ENCODE data around the gene MYL9. TPM values are rescaled to one million over a fixed set of nuclear protein-coding genes. Genes with fewer than 3 reads are reported as not detected.

MYL9 gene
- total and polyA plus RNA-seq, 3 experiments from 2014 or later, result not detected

DNA sequence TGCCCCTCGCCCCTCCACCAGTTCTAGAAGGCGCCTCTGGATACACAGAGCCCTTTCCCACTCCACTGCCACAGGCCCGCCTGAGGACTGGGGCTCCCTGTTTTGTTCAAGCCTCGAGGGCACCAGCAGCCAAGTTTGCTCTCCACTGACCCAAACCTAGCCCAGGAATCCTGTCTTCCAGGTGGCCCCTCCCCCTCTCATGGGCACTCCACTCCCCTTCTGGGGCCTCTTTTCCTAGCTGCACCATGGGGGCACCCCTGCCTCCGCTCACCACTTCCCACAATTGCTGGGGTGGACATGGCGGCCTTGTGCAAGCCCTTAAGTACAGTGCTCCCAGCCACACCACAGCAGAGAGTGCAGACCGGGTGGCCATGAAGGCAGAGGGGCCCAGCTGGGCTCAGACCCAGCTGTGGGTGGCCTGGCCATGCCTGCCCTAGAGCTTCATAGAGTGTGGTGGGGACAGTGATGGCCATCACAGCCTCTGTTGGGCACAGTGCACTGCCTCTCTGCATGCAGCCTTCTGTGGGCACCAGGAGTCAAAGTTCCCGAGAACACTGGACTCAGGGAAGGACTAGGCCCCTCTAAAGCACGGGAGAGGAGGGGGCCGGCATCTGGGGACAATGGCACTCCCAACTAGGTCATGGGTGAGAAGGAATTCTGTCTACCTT is 1.3 kb downstream of the MYL9 start:
- DNase-seq, result no peak
- Mint-ChIP-seq H3K27me3 (peaks cover 0 to 5% of the 10 kb centered on the region in 2 donors), H3K4me1 (peaks cover 0 to 5% (median 4%) of the 10 kb centered on the region in 3 donors), H3K27ac (peak overlapping the region in 1 of 8 donors; percentile 60), H3K4me3 (no peak overlapping the region), H3K9me3 (no peaks in the 10 kb centered on the region), H3K36me3 (no peaks in the 10 kb centered on the region)
- H3K36me3 ChIP-seq (ENCODE audit: insufficient read depth, low read length), result no peaks in the 10 kb centered on the region
- H3K4me3 ChIP-seq (ENCODE audit: low read length), result no peak overlapping the region
- H3K27ac ChIP-seq (ENCODE audit: low read depth, low read length), result no peak overlapping the region
- H3K9me3 ChIP-seq (ENCODE audit: low read length), result no peaks in the 10 kb centered on the region
- H3K4me1 ChIP-seq (ENCODE audit: insufficient read depth, low read length), result no peaks in the 10 kb centered on the region
- POLR2A ChIA-PET, result no interaction called here
- CTCF ChIA-PET, result no interaction called here
- H3K27me3 ChIP-seq (ENCODE audit: insufficient read depth, low read length, poor library complexity, severe bottlenecking), result no peaks in the 10 kb centered on the region

- H3K4me3 Mint-ChIP-seq, result no peak overlapping the region
- POLR2A ChIA-PET, result no interaction called here
Measured at GRCh38 chr20:36543184-36544133, 2.1 kb downstream of the MYL9 start.

DNA sequence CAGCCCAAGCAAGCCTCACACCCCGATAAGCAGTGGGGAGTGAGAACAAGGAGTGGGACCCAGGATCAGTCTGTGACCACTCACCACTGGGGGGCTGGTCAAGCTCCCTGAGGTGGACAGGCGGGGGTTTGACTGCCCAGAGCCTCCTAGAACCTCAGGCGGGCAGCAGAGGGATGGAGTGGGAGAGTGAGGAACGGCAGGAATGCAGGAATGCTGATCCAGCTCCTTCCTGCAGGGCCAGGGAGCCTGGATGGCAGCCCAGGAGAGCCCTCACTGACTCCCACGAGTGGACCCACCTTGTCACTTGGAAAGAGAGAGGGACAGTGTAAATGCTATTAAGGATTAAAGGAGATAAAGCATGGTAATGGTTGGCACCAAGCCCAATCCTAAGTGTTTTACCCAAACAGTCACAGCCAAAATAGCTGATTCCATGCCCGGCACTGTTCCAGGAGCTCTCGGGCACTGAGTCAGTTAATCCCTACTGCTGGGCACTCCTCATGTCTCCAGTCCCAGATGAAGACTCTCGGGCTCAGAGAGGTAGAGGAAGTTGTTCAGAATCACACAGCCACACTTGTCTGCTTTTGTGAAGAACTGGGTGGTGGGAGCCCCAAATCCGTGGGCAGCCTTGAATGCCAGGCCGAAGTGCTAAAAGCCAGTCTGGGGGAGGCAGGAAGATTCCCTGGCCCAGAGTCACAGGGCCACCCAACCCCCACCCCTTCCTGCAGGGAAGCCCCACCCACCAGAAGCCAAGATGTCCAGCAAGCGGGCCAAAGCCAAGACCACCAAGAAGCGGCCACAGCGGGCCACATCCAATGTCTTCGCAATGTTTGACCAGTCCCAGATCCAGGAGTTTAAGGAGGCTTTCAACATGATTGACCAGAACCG is 3.1 kb downstream of the MYL9 start:
- peak in 1 of 5 donors; percentile 39 for DNase-seq
- Histone ChIP-seq H3K36me3 (ENCODE audit: insufficient read depth, low read length) (no peaks in the 10 kb centered on the region), H3K27me3 (ENCODE audit: insufficient read depth, low read length, poor library complexity, severe bottlenecking) (no peaks in the 10 kb centered on the region), H3K4me1 (ENCODE audit: insufficient read depth, low read length) (no peaks in the 10 kb centered on the region), H3K4me3 (ENCODE audit: low read length) (no peak overlapping the region), H3K9me3 (ENCODE audit: low read length) (no peaks in the 10 kb centered on the region), H3K27ac (ENCODE audit: low read depth, low read length) (no peak overlapping the region)
- peak overlapping the region in 1 of 8 donors; percentile 23 for H3K27ac Mint-ChIP-seq
- H3K27me3 Mint-ChIP-seq, result peaks cover 0 to 5% of the 10 kb centered on the region in 2 donors
- H3K36me3 Mint-ChIP-seq, result no peaks in the 10 kb centered on the region
- CTCF ChIA-PET, result no interaction called here
- POLR2A ChIA-PET, result no interaction called here
- no peaks in the 10 kb centered on the region for H3K9me3 Mint-ChIP-seq
- H3K4me3 Mint-ChIP-seq, result no peak overlapping the region
- H3K4me1 Mint-ChIP-seq, result peaks cover 0 to 5% (median 4%) of the 10 kb centered on the region in 3 donors

More at GRCh38 chr20:36543184-36544133, 2.1 kb downstream of the MYL9 start:
- Histone ChIP-seq H3K4me1 (ENCODE audit: insufficient read depth, low read length) (no peaks in the 10 kb centered on the region), H3K36me3 (ENCODE audit: insufficient read depth, low read length) (no peaks in the 10 kb centered on the region), H3K9me3 (ENCODE audit: low read length) (no peaks in the 10 kb centered on the region), H3K27me3 (ENCODE audit: insufficient read depth, low read length, poor library complexity, severe bottlenecking) (no peaks in the 10 kb centered on the region), H3K27ac (ENCODE audit: low read depth, low read length) (no peak overlapping the region), H3K4me3 (ENCODE audit: low read length) (no peak overlapping the region)
- CTCF ChIA-PET, result no interaction called here
- peaks cover 0 to 5% (median 4%) of the 10 kb centered on the region in 3 donors for H3K4me1 Mint-ChIP-seq
- peak overlapping the region in 3 of 8 donors; percentile 9 to 61 (median 29) for H3K27ac Mint-ChIP-seq
- peaks cover 0 to 5% of the 10 kb centered on the region in 2 donors for H3K27me3 Mint-ChIP-seq
- H3K9me3 Mint-ChIP-seq, result no peaks in the 10 kb centered on the region
- no peaks in the 10 kb centered on the region for H3K36me3 Mint-ChIP-seq
- DNase-seq, result no peak

DNA sequence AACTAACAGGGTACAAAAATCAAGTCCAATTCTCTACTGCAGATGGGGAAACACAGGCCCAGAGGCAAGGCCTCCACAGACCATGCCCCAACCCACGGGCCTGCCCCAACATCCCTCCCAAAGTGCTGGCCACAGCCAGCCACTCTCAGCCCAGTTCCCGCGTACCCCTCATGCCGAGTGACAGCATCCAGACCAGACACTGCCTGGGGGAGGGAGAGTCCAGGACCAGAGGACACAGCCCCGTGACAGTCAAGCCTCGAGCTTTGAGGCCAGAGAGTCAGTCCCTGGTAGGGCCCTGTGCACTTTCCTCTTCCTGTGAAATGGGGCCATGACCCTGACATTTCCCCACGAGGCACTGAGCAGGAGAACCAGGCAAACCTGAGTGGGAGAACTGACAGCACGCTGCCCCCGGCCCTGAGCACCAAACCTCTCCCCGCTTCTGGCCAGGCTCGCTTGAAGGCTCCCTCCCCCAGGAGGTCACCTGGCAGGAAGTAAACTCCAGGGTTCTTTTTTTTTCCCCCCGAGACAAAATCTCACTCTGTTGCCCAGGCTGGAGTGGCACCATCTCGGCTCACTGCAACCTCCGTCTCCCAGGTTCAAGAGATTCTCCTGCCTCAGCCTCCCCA is 4.9 kb downstream of the MYL9 start:
- H3K36me3 Mint-ChIP-seq, result no peaks in the 10 kb centered on the region
- H3K4me1 Mint-ChIP-seq, result no peaks in the 10 kb centered on the region
- POLR2A ChIA-PET, result no interaction called here
- H3K27ac ChIP-seq (ENCODE audit: low read depth, low read length), result no peak overlapping the region
- no peak overlapping the region for H3K4me3 ChIP-seq (ENCODE audit: low read length)
- H3K9me3 Mint-ChIP-seq, result no peaks in the 10 kb centered on the region
- H3K9me3 ChIP-seq (ENCODE audit: low read length), result no peaks in the 10 kb centered on the region
- H3K4me1 ChIP-seq (ENCODE audit: insufficient read depth, low read length), result no peaks in the 10 kb centered on the region
- no peak overlapping the region for H3K4me3 Mint-ChIP-seq
- DNase-seq, result peak in 1 of 5 donors; percentile 42
- H3K36me3 ChIP-seq (ENCODE audit: insufficient read depth, low read length), result no peaks in the 10 kb centered on the region
- CTCF ChIA-PET, result no interaction called here
- no peaks in the 10 kb centered on the region for H3K27me3 ChIP-seq (ENCODE audit: insufficient read depth, low read length, poor library complexity, severe bottlenecking)
- H3K27me3 Mint-ChIP-seq, result no peaks in the 10 kb centered on the region
- peak overlapping the region in 4 of 8 donors; percentile 29 to 60 (median 48) for H3K27ac Mint-ChIP-seq

DNA sequence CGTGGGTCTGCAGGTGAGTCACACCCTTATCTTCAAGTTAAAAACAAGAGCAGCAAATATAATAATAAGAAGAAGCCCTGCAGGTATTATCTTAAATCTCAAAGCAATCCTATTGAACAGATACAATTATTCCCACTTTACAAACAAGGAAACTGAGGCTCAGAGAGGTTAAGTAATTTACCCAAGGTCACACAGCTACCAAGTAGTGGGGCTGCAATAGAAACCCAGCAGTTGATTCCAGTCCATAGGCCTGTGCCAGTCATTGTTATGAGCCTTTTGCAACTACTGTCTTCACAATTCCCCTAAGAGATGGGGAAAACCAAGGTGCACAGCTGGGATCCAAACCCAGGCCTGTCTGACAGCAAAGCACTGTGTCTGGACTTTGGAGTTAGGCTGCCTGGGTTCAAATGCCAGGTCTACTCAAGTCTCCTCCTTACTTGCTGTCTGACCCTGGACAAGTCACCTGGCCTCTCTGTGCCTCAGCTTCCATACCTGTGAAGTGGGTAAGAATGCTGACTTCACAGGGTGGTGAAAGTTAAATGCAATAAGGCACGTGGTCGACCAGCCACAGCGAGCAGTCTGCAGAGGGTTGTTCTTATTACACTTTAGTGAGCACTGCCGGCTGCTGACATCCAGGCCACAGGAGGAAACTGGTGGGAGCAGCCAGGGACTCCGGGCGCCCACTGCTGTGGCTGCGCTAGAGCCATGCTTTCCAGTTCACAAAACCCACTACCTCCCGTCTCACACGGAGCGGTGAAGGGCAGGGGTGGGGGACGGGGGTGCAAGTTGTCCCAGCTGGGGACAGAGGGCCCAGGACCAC is 6.1 kb downstream of the MYL9 start:
- H3K9me3 Mint-ChIP-seq, result no peaks in the 10 kb centered on the region
- H3K27ac Mint-ChIP-seq, result peak overlapping the region in 2 of 8 donors; percentile 51 to 58
- POLR2A ChIA-PET, result interaction anchor here (0.5 kb wide), 1 partner anchor 163 kb away, joined by 3 read pairs; no protein-coding TSS in a partner anchor
- Histone ChIP-seq H3K9me3 (ENCODE audit: low read length) (no peaks in the 10 kb centered on the region), H3K27me3 (ENCODE audit: insufficient read depth, low read length, poor library complexity, severe bottlenecking) (no peaks in the 10 kb centered on the region), H3K27ac (ENCODE audit: low read depth, low read length) (no peak overlapping the region), H3K36me3 (ENCODE audit: insufficient read depth, low read length) (no peaks in the 10 kb centered on the region), H3K4me1 (ENCODE audit: insufficient read depth, low read length) (no peaks in the 10 kb centered on the region), H3K4me3 (ENCODE audit: low read length) (no peak overlapping the region)
- H3K4me3 Mint-ChIP-seq, result no peak overlapping the region
- CTCF ChIA-PET, result no interaction called here
- no peak for DNase-seq
- H3K4me1 Mint-ChIP-seq, result no peaks in the 10 kb centered on the region
- H3K27me3 Mint-ChIP-seq, result no peaks in the 10 kb centered on the region
- no peaks in the 10 kb centered on the region for H3K36me3 Mint-ChIP-seq

DNA sequence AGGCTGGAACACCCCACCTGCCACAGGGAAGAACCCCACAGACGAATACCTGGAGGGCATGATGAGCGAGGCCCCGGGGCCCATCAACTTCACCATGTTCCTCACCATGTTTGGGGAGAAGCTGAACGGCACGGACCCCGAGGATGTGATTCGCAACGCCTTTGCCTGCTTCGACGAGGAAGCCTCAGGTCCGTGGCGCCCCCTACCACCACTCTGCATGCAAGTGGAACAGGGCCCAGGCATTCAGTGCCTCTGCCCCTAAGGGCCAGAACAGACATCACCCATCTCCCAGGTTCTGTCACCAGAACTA is 6.6 kb downstream of the MYL9 start:
- Histone ChIP-seq H3K9me3 (ENCODE audit: low read length) (no peaks in the 10 kb centered on the region), H3K36me3 (ENCODE audit: insufficient read depth, low read length) (no peaks in the 10 kb centered on the region), H3K27ac (ENCODE audit: low read depth, low read length) (no peak overlapping the region), H3K27me3 (ENCODE audit: insufficient read depth, low read length, poor library complexity, severe bottlenecking) (no peaks in the 10 kb centered on the region), H3K4me1 (ENCODE audit: insufficient read depth, low read length) (no peaks in the 10 kb centered on the region), H3K4me3 (ENCODE audit: low read length) (no peak overlapping the region)
- H3K4me1 Mint-ChIP-seq, result no peaks in the 10 kb centered on the region
- no peaks in the 10 kb centered on the region for H3K27me3 Mint-ChIP-seq
- H3K9me3 Mint-ChIP-seq, result no peaks in the 10 kb centered on the region
- no peak for DNase-seq
- H3K36me3 Mint-ChIP-seq, result no peaks in the 10 kb centered on the region
- CTCF ChIA-PET, result interaction anchor here (0.6 to 1.1 kb wide), 2 partner anchors 47 to 65 kb away, joined by 3 read pairs; no protein-coding TSS in a partner anchor
- no peak overlapping the region for H3K27ac Mint-ChIP-seq
- POLR2A ChIA-PET, result no interaction called here
- H3K4me3 Mint-ChIP-seq, result no peak overlapping the region
